HepG2 (cell line): Measurements from ENCODE around the gene CCDC170. TPM values are rescaled to one million over a fixed set of nuclear protein-coding genes. Genes with fewer than 3 reads are reported as not detected.

Source experiments
- DMAP1 ChIP-seq: IDR thresholded peaks from 2 replicates; pipeline ENCODE4 v1.6.1; 2016
- EED ChIP-seq: sonication (generic); formaldehyde crosslinking; IDR thresholded peaks from 2 replicates; pipeline ENCODE4 v1.5.0; 2020; ENCODE audit warnings: mild to moderate bottlenecking, missing genetic modification reagents
- GPN1 ChIP-seq: sonication (generic); formaldehyde crosslinking; IDR thresholded peaks from 2 replicates; pipeline ENCODE4 v1.5.1; 2020; ENCODE audit warnings: missing genetic modification reagents, borderline replicate concordance
- HNRNPLL ChIP-seq: fragments of 200-400 bp; formaldehyde crosslinking; IDR thresholded peaks from 2 replicates; pipeline ENCODE4 v1.6.1; 2017; ENCODE audit warnings: mild to moderate bottlenecking, low read depth, low read length; ENCODE audit not compliant: poor library complexity, severe bottlenecking
- IRF1 ChIP-seq: sonication (generic); formaldehyde crosslinking; IDR thresholded peaks from 2 replicates; pipeline ENCODE4 v1.4.0; 2020; ENCODE audit warnings: low read depth, mild to moderate bottlenecking, missing genetic modification reagents
- MTA3 ChIP-seq: sonication (generic); formaldehyde crosslinking; IDR thresholded peaks from 2 replicates; pipeline ENCODE4 v1.4.0; 2020; ENCODE audit warnings: missing genetic modification reagents
- NFE2 ChIP-seq: sonication (generic); formaldehyde crosslinking; IDR thresholded peaks from 2 replicates; pipeline ENCODE4 v1.4.0; 2020; ENCODE audit warnings: missing genetic modification reagents
- NR2F6 ChIP-seq, 2 experiments: IDR thresholded peaks; 2 replicates each; pipeline ENCODE4 v1.6.1; 2016; ENCODE audit warnings: antibody characterized with exemption in 1 of 2, mild to moderate bottlenecking in 1 of 2
- PHF5A ChIP-seq: IDR thresholded peaks from one replicate; pipeline ENCODE4 v1.6.1; 2018; ENCODE audit warnings: low read depth, missing genetic modification reagents; ENCODE audit not compliant: unreplicated experiment
- POLR2A ChIP-seq, 2 experiments: IDR thresholded peaks; 2 replicates each; pipeline ENCODE4 v1.6.1; 2011; ENCODE audit warnings: low read depth in 2 of 2, low read length in 2 of 2, mild to moderate bottlenecking in 1 of 2, moderate library complexity in 1 of 2; ENCODE audit not compliant: insufficient read depth in 1 of 2
- RFX5 ChIP-seq: IDR thresholded peaks from 2 replicates; pipeline ENCODE4 v1.6.1; 2011; ENCODE audit warnings: low read depth, low read length, improper control_type of control experiment
- SIN3B ChIP-seq: fragments of 150-350 bp; IDR thresholded peaks from 2 replicates; pipeline ENCODE4 v1.6.1; 2014; ENCODE audit warnings: low read length
- ZFY ChIP-seq: sonication (generic); formaldehyde crosslinking; IDR thresholded peaks from 2 replicates; pipeline ENCODE4 v1.4.0; 2020; ENCODE audit warnings: missing genetic modification reagents
- ZNF160 ChIP-seq: sonication (generic); formaldehyde crosslinking; IDR thresholded peaks from 2 replicates; pipeline ENCODE4 v1.8.0; 2022; ENCODE audit warnings: mild to moderate bottlenecking, inconsistent platforms, missing genetic modification reagents
- ZNF333 ChIP-seq: sonication (generic); formaldehyde crosslinking; IDR thresholded peaks from 2 replicates; pipeline ENCODE4 v1.4.0; 2020; ENCODE audit warnings: mild to moderate bottlenecking, missing genetic modification reagents, borderline replicate concordance
- ZNF33A ChIP-seq: sonication (generic); formaldehyde crosslinking; IDR thresholded peaks from 2 replicates; pipeline ENCODE4 v1.5.1; 2020; ENCODE audit warnings: missing genetic modification reagents, mild to moderate bottlenecking, moderate library complexity, borderline replicate concordance
- ZNF543 ChIP-seq: sonication (generic); formaldehyde crosslinking; IDR thresholded peaks from 2 replicates; pipeline ENCODE4 v1.4.0; 2020; ENCODE audit warnings: mild to moderate bottlenecking, missing genetic modification reagents
- ZNF776 ChIP-seq: sonication (generic); formaldehyde crosslinking; IDR thresholded peaks from 2 replicates; pipeline ENCODE4 v1.4.0; 2020; ENCODE audit warnings: mild to moderate bottlenecking, missing genetic modification reagents
- ZNF792 ChIP-seq: IDR thresholded peaks from 2 replicates; pipeline ENCODE4 v1.6.1; 2016
- polyA plus RNA-seq, 8 experiments: library from polyadenylated mRNA; depleted of rRNA in 3 of 8; stranded (reverse) in 7 of 8; unstranded in 1 of 8; fragments of >200 nt; fragmentation: Illumina TruSeq in 4 of 8; extraction: Trizol in 4 of 8; gene quantifications; 2 replicates each; pipeline versions ENCODE4 v1.2.1 to v1.2.3, GENCODE V29; 2011 to 2016; ENCODE audit warnings: low read depth in 4 of 8, missing spikeins in 1 of 8, mixed read lengths in 1 of 8; ENCODE audit not compliant: insufficient read depth in 1 of 8
- total RNA-seq, 5 experiments: library from RNA; depleted of rRNA; stranded (reverse); fragments of >200 nt; fragmentation: Illumina TruSeq; extraction: Trizol; gene quantifications; 2 replicates each; pipeline ENCODE4 v1.2.3, GENCODE V29; 2016; ENCODE audit warnings: low read depth in 1 of 5
- TF ChIP-seq, protein P1 (sequence below): sonication (generic); formaldehyde crosslinking; IDR thresholded peaks from 2 replicates; pipeline ENCODE4 v1.4.0; 2020; ENCODE audit warnings: missing genetic modification reagents
- TF ChIP-seq, protein P2 (sequence below): sonication (generic); formaldehyde crosslinking; IDR thresholded peaks from 2 replicates; pipeline ENCODE4 v1.4.0; 2020; ENCODE audit warnings: missing genetic modification reagents, borderline replicate concordance
- TF ChIP-seq, protein P3 (sequence below): sonication (generic); formaldehyde crosslinking; IDR thresholded peaks from 2 replicates; pipeline ENCODE4 v1.4.0; 2020; ENCODE audit warnings: missing genetic modification reagents

Gene CCDC170
- total and polyA plus RNA-seq, 2 of the 13 experiments (the other 11 are each of a cell fraction or from before 2014, with no cell fraction given) = 0.90 to 5.1 TPM

DNA sequence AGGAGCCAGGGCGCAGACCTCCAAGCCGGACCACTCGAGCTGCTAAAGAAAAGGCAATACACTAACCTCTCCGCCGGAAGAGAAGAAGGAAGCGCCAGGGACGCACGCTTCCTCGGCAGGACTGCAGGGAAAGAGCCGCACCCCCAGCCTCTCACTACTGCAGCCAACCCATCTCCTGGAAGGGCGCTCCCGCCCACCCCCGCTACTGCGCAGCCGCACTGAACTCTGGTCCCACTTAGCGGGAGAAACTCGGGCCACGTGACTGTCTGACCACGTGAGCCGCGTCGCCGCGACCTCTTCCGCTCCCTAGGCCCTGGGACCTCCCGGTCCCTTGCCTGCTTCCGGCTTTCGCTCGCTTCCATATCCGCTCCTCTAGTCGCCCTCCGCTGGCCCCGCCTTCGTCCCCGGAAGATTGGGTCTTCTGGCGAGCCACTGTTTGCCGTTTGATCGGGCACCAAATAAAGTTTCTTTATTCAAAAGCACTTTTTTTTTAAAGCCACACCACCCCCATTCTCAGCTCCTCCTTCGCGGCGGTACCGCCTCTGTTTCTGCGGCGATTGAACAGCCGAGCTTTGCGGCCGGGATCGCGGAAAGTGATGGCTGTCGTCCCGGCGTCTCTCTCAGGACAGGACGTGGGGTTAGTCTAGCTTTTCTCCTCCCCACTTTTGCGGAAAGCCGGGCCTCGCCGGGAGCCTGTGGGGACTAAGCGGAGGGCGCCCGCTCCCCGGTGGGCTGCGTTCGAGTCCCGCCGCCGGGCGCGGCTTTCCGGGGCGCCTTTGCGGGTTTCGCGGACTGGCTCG is 41.7 kb upstream of the CCDC170 start, which contains the start of gene RMND1 (continued):
- TF ChIP-seq ZNF33A (CRISPR knock-in tag) (0 out of 2 replicates have a peak, but pooled peaks have one; percentile 56), IRF1 (CRISPR knock-in tag) (peak; percentile 43; the same call in 1 of the 2 replicates), RFX5 (no peak), GPN1 (CRISPR knock-in tag) (no peak), POLR2A (IDR thresholded peaks at IDR 0.05; ENCODE audit: insufficient read depth in 1 of 2, low read depth in 2 of 2, low read length in 2 of 2) (peak; percentile 96 to 97), ZFY (CRISPR knock-in tag) (peak; percentile 96), DMAP1 (peak; percentile 93), NR2F6 (IDR thresholded peaks at IDR 0.05) (peak; percentile 60; the same call in 1 of the 2 replicates), NR2F6 (CRISPR knock-in tag; IDR thresholded peaks at IDR 0.05) (peak; percentile 81), MTA3 (CRISPR knock-in tag) (no peak), HNRNPLL (peak; percentile 93), ZNF333 (CRISPR knock-in tag) (peak; percentile 95), SIN3B (peak; percentile 74; the same call in 1 of the 2 replicates), ZNF776 (CRISPR knock-in tag) (peak; percentile 97), ZNF160 (CRISPR knock-in tag) (peak; percentile 70), EED (CRISPR knock-in tag) (no peak; the same call in 1 of the 2 replicates), NFE2 (CRISPR knock-in tag) (no peak), PHF5A (CRISPR knock-in tag) (peak; percentile 64), ZNF792 (CRISPR knock-in tag) (peak; percentile 75; the same call in 1 of the 2 replicates), ZNF543 (CRISPR knock-in tag) (peak; percentile 80)
- TF ChIP-seq, protein P1, sequence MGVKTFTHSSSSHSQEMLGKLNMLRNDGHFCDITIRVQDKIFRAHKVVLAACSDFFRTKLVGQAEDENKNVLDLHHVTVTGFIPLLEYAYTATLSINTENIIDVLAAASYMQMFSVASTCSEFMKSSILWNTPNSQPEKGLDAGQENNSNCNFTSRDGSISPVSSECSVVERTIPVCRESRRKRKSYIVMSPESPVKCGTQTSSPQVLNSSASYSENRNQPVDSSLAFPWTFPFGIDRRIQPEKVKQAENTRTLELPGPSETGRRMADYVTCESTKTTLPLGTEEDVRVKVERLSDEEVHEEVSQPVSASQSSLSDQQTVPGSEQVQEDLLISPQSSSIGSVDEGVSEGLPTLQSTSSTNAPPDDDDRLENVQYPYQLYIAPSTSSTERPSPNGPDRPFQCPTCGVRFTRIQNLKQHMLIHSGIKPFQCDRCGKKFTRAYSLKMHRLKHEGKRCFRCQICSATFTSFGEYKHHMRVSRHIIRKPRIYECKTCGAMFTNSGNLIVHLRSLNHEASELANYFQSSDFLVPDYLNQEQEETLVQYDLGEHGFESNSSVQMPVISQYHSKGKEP (CRISPR knock-in tag) = 0 out of 2 replicates have a peak, but pooled peaks have one; percentile 32
- TF ChIP-seq, protein P2, sequence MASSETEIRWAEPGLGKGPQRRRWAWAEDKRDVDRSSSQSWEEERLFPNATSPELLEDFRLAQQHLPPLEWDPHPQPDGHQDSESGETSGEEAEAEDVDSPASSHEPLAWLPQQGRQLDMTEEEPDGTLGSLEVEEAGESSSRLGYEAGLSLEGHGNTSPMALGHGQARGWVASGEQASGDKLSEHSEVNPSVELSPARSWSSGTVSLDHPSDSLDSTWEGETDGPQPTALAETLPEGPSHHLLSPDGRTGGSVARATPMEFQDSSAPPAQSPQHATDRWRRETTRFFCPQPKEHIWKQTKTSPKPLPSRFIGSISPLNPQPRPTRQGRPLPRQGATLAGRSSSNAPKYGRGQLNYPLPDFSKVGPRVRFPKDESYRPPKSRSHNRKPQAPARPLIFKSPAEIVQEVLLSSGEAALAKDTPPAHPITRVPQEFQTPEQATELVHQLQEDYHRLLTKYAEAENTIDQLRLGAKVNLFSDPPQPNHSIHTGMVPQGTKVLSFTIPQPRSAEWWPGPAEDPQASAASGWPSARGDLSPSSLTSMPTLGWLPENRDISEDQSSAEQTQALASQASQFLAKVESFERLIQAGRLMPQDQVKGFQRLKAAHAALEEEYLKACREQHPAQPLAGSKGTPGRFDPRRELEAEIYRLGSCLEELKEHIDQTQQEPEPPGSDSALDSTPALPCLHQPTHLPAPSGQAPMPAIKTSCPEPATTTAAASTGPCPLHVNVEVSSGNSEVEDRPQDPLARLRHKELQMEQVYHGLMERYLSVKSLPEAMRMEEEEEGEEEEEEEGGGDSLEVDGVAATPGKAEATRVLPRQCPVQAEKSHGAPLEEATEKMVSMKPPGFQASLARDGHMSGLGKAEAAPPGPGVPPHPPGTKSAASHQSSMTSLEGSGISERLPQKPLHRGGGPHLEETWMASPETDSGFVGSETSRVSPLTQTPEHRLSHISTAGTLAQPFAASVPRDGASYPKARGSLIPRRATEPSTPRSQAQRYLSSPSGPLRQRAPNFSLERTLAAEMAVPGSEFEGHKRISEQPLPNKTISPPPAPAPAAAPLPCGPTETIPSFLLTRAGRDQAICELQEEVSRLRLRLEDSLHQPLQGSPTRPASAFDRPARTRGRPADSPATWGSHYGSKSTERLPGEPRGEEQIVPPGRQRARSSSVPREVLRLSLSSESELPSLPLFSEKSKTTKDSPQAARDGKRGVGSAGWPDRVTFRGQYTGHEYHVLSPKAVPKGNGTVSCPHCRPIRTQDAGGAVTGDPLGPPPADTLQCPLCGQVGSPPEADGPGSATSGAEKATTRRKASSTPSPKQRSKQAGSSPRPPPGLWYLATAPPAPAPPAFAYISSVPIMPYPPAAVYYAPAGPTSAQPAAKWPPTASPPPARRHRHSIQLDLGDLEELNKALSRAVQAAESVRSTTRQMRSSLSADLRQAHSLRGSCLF = peak; percentile 51; the same call in 1 of the 2 replicates
- TF ChIP-seq, protein P3, sequence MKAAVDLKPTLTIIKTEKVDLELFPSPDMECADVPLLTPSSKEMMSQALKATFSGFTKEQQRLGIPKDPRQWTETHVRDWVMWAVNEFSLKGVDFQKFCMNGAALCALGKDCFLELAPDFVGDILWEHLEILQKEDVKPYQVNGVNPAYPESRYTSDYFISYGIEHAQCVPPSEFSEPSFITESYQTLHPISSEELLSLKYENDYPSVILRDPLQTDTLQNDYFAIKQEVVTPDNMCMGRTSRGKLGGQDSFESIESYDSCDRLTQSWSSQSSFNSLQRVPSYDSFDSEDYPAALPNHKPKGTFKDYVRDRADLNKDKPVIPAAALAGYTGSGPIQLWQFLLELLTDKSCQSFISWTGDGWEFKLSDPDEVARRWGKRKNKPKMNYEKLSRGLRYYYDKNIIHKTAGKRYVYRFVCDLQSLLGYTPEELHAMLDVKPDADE (CRISPR knock-in tag) = peak; percentile 94
